SH-SY5Y (cell line): ENCODE measurements around the gene RPN2.

Experiments
- GATA2 ChIP-seq: IDR thresholded peaks from 2 replicates; pipeline ENCODE4 v1.6.1; 2011; ENCODE audit warnings: mild to moderate bottlenecking, low read depth, low read length
- GATA3 ChIP-seq: IDR thresholded peaks from 2 replicates; pipeline ENCODE4 v1.6.1; 2011; ENCODE audit warnings: low read depth, mild to moderate bottlenecking, low read length, moderate library complexity

RPN2 gene

GRCh38 chr20:37254114-37254878, 75.2 kb downstream of the RPN2 start:
- TF ChIP-seq GATA2 (no peak), GATA3 (no peak)

GRCh38 chr20:37256286-37256685, 77.2 kb downstream of the RPN2 start:
- TF ChIP-seq GATA3 (no peak), GATA2 (no peak)

- TF ChIP-seq GATA2 (no peak), GATA3 (no peak)
These were observed 78.4 kb downstream of the RPN2 start for GRCh38 chr20:37257530-37257929.

GRCh38 chr20:37257988-37258387, 78.9 kb downstream of the RPN2 start:
- no peak for TF ChIP-seq GATA2
- TF ChIP-seq GATA3 = no peak

GRCh38 chr20:37259031-37259430, 79.9 kb downstream of the RPN2 start:
- TF ChIP-seq GATA3 (no peak), GATA2 (no peak)

GRCh38 chr20:37259865-37260264, 80.7 kb downstream of the RPN2 start:
- TF ChIP-seq GATA2 (no peak), GATA3 (no peak)

GRCh38 chr20:37260923-37261322, 81.8 kb downstream of the RPN2 start:
- no peak for TF ChIP-seq GATA2
- TF ChIP-seq GATA3 = no peak

- TF ChIP-seq GATA3 (no peak), GATA2 (no peak)
These were observed 82.6 kb downstream of the RPN2 start, which contains the start of gene GHRH for GRCh38 chr20:37261714-37262113. Gene GHRH, minus strand, starts transcription at chr20:37261814. Its CDS starts 4,925 bp downstream, at chr20:37256889.

- TF ChIP-seq GATA2 (no peak), GATA3 (no peak)
These were observed 83.4 kb downstream of the RPN2 start for GRCh38 chr20:37262505-37262904.

- TF ChIP-seq GATA3 (no peak), GATA2 (no peak)
These were observed 84.6 kb downstream of the RPN2 start for GRCh38 chr20:37263686-37264085.

- TF ChIP-seq GATA3 = no peak
- no peak for TF ChIP-seq GATA2
These were observed 86.0 kb downstream of the RPN2 start for GRCh38 chr20:37265152-37265551.

- no peak for TF ChIP-seq GATA2
- TF ChIP-seq GATA3 = no peak
These were observed 88.0 kb downstream of the RPN2 start for GRCh38 chr20:37266940-37267666.

- TF ChIP-seq GATA2 (no peak), GATA3 (no peak)
These were observed 88.7 kb downstream of the RPN2 start for GRCh38 chr20:37267667-37268313.

- no peak for TF ChIP-seq GATA3
- no peak for TF ChIP-seq GATA2
These were observed 91.7 kb downstream of the RPN2 start for GRCh38 chr20:37270576-37271420.

- TF ChIP-seq GATA3 (no peak), GATA2 (no peak)
These were observed 92.3 kb downstream of the RPN2 start for GRCh38 chr20:37271421-37271768.
